Psoas muscle (tissue), 8 donors: ENCODE measurements around the gene FBLN1. TPM values are rescaled to one million over a fixed set of nuclear protein-coding genes. Genes with fewer than 3 reads are reported as not detected.

ENCODE experiments used
- ATAC-seq, 4 donors: fragments of 200-7000 bp; cut with Tn5 transposase; one replicate each; pipeline ENCODE4 v1.9.1; 2020; ENCODE audit warnings: moderate library complexity in 3 of 4, mild to moderate bottlenecking in 2 of 4
- DNase-seq, 2 donors: peaks; one replicate each; pipeline ENCODE4 v3.0.0-alpha.2; 2020
- H3K27ac ChIP-seq: fragments of 200-600 bp; one replicate; pipeline ENCODE4 v1.8.0; 2022
- H3K27me3 ChIP-seq, 3 donors: fragments of 200-600 bp in 1 of 3; one replicate each; pipeline versions ENCODE4 v1.6.1 to v1.8.0; 2013 to 2022; ENCODE audit warnings: low read length in 2 of 3, mild to moderate bottlenecking in 2 of 3, moderate library complexity in 1 of 3; ENCODE audit not compliant: insufficient read depth in 3 of 3
- H3K36me3 ChIP-seq, 2 donors: fragments of 200-600 bp in 1 of 2; one replicate each; pipeline versions ENCODE4 v1.6.1 to v1.8.0; 2013 to 2022; ENCODE audit warnings: low read depth in 1 of 2, mild to moderate bottlenecking in 1 of 2, moderate library complexity in 1 of 2; ENCODE audit not compliant: insufficient read depth in 1 of 2
- H3K4me1 ChIP-seq: fragments of 200-600 bp; one replicate; pipeline ENCODE4 v1.8.0; 2022
- H3K4me3 ChIP-seq: fragments of 200-600 bp; one replicate; pipeline ENCODE4 v1.8.0; 2022; ENCODE audit warnings: mild to moderate bottlenecking
- H3K9me3 ChIP-seq: fragments of 200-600 bp; one replicate; pipeline ENCODE4 v1.8.0; 2022
- CTCF ChIP-seq: fragments of 200-600 bp; IDR thresholded peaks from one replicate; pipeline ENCODE4 v1.8.0; 2022; ENCODE audit warnings: antibody characterized with exemption
- WGBS, 3 donors: extraction: QIAGEN DNeasy Blood & Tissue Kit; methylation state at CpG; one replicate each; pipeline versions ENCODE4 v1.1.6 to v1.1.7; 2013; 5-methylcytosine and 5-hydroxymethylcytosine counted together
- intact Hi-C, 2 donors: fragments of 100-400 bp; cut with DNase I; formaldehyde crosslinking; loops; one replicate each; pipeline versions ENCODE4 v1.11.0 to v1.14.2; 2022
- polyA plus RNA-seq, 3 donors: library from polyadenylated mRNA; stranded (reverse); fragments of 200-250 nt; gene quantifications; one replicate each; pipeline ENCODE4 v1.2.3, GENCODE V29; 2013
- total RNA-seq, 4 donors: library from RNA; stranded (reverse); fragmentation: NEBNext Ultra II Directional in 2 of 4; extraction: Animal tissue kit (Norgen Biotek cat#: 25700) in 2 of 4; gene quantifications; one replicate each; pipeline versions ENCODE4 v1.2.1 to v1.2.4, GENCODE V29; 2021 to 2023
- donor health status: healthy with polysubstance abuse.
- donor health status: DM: no; HTN: no; CAD: no; lungs with moderate emphysema.
- donor health status: Bipolar disorder and iron deficiency.
- donor health status: healthy.
- donor health status: DM: yes; HTN: yes; CAD: no.
- donor health status: DM: no; HTN: no; CAD: no.
- donor health status: DM: no; HTN: no; CAD: no.
- donor health status: DM: yes; HTN: yes; CAD: no.

The FBLN1 gene
- total and polyA plus RNA-seq, 7 donors, result 10.5 to 95.7 (median 19.3) TPM

DNA sequence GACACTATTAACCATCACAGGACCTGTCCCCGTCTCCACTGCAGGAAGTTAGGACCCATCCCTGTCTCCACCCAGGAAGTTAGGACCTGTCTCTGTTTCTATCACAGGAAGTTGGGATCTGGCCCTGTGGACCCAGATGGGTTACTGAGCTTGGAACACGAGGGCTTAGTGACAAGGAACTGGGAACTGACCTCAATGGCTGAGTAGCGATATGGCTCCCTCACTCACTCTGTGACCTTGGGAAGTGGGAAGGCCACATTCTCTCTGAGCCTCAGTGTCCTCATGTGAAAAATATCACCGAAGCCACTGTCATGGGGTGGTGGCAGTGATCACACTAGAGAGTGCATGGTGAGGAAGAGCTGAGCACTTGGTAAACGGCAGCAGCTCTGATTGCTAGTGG, 59.4 kb downstream of the FBLN1 start:
- Histone ChIP-seq H3K27ac (no peak overlapping the region), H3K36me3 (no peaks in the 10 kb centered on the region), H3K27me3 (no peaks in the 10 kb centered on the region), H3K4me3 (no peak overlapping the region), H3K4me1 (no peaks in the 10 kb centered on the region), H3K9me3 (no peaks in the 10 kb centered on the region)
- TF ChIP-seq CTCF, result no peak
- 87 to 92% (median 89%) methylated on average over 5 of the region's 5 CpGs for WGBS, 3 donors
- ATAC-seq (no peak), DNase-seq (peak in 1 of 2 donors; percentile 1)
- intact Hi-C loops, result no loop called here

- H3K4me3 ChIP-seq, result no peak overlapping the region
- intact Hi-C loops, result no loop called here
- DNase-seq (peak in 1 of 2 donors; percentile 46), ATAC-seq (no peak)
- no peaks in the 10 kb centered on the region for H3K36me3 ChIP-seq
- H3K4me1 ChIP-seq, result no peaks in the 10 kb centered on the region
- H3K27me3 ChIP-seq, result no peaks in the 10 kb centered on the region
- no peaks in the 10 kb centered on the region for H3K9me3 ChIP-seq
- TF ChIP-seq CTCF, result no peak
- WGBS, 3 donors, result 95 to 98% (median 96%) methylated on average over 34 to 44 of the region's 44 CpGs
- H3K27ac ChIP-seq, result no peak overlapping the region
Observed at GRCh38 chr22:45562537-45563361, 60.1 kb downstream of the FBLN1 start.

DNA sequence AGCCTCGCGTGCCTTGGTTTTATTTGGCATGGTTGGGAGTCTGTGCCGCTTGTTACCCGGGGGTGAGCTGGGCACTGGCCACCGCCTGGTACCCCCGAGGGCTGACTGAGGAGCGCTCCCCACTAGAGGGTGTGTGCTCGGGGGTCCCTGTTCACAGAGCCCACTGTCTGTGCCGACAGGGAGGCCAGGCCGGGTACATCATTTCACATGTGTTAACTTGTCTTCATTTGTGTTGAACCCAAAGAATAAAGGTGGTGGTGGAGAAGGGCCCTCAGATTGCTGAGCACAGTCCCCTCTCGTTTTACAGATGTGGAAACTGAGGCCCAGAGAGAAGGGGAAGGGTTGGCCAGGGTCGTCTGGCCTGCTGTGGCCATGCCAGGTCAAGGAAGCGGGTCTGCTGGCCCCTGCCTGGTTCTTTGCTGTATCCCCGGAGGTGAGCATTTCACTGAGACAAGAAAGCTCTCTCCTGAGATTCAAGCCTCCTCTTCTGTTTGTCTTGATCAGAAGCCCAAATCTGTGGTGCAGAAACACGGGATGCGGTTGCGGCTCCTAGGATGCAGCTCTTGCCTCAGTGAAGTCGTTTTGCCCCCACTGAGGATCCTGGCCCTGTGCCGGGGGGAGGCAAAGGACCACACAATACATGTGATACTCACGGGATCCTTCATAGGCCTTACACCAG, 60.8 kb downstream of the FBLN1 start:
- Histone ChIP-seq H3K9me3 (no peaks in the 10 kb centered on the region), H3K27ac (no peak overlapping the region), H3K27me3 (no peaks in the 10 kb centered on the region), H3K4me1 (no peaks in the 10 kb centered on the region), H3K4me3 (no peak overlapping the region), H3K36me3 (no peaks in the 10 kb centered on the region)
- no peak for ATAC-seq
- intact Hi-C loops, result no loop called here
- TF ChIP-seq CTCF, result no peak
- DNase-seq, result peak in 1 of 2 donors; percentile 32
- WGBS, 3 donors, result 79 to 85% (median 81%) methylated on average over 20 of the region's 20 CpGs

DNA sequence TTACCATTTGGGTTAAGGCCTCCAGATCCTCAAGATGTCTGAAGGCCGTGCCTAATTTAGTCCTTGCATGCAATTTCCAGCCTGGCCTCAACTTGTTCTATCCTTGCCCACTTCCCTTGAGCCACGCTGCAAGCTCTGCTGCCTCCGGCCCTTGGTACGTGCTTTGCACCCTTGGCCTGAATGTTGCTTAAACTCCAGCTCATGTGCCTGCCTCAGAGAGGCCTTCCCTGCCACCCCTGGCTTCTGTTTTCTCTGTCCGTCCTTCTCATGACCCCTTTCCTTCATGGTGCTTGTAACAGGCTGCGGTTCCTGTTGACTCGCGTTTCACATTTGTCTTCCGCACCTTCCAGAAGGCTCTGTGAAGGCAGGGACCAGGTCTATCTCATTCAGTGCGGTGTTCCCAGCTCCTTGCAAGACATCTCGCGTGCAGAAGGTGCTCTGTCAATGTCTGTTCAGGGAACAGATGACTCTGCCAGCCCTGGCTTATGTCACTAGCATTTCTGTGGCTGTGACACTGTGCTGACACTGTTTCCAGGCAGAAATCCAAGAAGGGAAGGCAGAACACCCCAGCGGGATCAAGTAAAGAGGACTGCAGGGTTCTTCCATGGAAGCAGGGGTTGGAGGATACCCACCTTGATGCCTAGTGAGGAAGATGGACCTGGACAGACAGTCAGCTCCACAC, 61.8 kb downstream of the FBLN1 start:
- 67 to 76% (median 69%) methylated on average over 13 of the region's 13 CpGs for WGBS, 3 donors
- intact Hi-C loops, result no loop called here
- Histone ChIP-seq H3K4me3 (no peak overlapping the region), H3K27me3 (no peaks in the 10 kb centered on the region), H3K36me3 (no peaks in the 10 kb centered on the region), H3K4me1 (no peaks in the 10 kb centered on the region), H3K27ac (no peak overlapping the region), H3K9me3 (no peaks in the 10 kb centered on the region)
- no peak for TF ChIP-seq CTCF
- ATAC-seq (peak; percentile 80 to 94 (median 87)), DNase-seq (peak in 1 of 2 donors; percentile 32)
